ENCODE data around the gene NUP153. TPM values are rescaled to one million over a fixed set of nuclear protein-coding genes. Genes with fewer than 3 reads are reported as not detected.

NUP153 gene
- total RNA-seq, 2 experiments from 2014 or later, result 72.5 to 88.0 TPM

DNA sequence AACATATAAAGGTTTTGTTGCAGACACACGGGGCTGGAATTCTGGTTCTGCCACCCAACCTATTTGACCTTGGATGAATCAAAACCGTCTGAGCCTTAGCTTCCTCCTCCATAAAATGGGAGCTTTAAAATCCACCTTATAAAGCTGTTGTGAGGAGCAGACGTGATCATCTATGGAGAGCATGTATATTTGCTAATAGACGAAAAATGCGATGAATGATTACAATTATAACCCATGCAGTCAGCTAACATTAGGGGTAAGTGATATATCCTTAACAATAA is 586 bp upstream of the NUP153 start:
- BruUV-seq (replicated peaks), result TSS peak; percentile 82
- Histone ChIP-seq H3K4me1 (ENCODE audit: insufficient read depth, low read length, poor library complexity, severe bottlenecking) (peaks cover 23% of the 10 kb centered on the region), H2AFZ (ENCODE audit: low read length) (peak overlapping the region; percentile 93), H3K9me2 (ENCODE audit: insufficient read depth, low read length) (no peaks in the 10 kb centered on the region), H3K79me2 (ENCODE audit: insufficient read depth, low read depth, low read length) (peaks cover 44% of the 10 kb centered on the region), H3K36me3 (ENCODE audit: insufficient read depth, low read length) (peaks cover 28% of the 10 kb centered on the region), H3K27ac (ENCODE audit: low read depth, low read length, poor library complexity, severe bottlenecking) (peak overlapping the region; percentile 95), H4K20me1 (ENCODE audit: insufficient read depth, low read length) (peaks cover 8% of the 10 kb centered on the region; the same call in 1 of the 2 replicates), H3K4me2 (ENCODE audit: low read length) (peak overlapping the region; percentile 76), H3K9me3 (ENCODE audit: low read length) (no peaks in the 10 kb centered on the region), H3K4me3 (ENCODE audit: low read depth, low read length, poor library complexity, severe bottlenecking) (peak overlapping the region; percentile 100)
- no peak for TF ChIP-seq EZH2phosphoT487 (IDR thresholded peaks at IDR 0.05; ENCODE audit: borderline replicate concordance, low read depth, low read length)
- TF ChIP-seq, protein P1, sequence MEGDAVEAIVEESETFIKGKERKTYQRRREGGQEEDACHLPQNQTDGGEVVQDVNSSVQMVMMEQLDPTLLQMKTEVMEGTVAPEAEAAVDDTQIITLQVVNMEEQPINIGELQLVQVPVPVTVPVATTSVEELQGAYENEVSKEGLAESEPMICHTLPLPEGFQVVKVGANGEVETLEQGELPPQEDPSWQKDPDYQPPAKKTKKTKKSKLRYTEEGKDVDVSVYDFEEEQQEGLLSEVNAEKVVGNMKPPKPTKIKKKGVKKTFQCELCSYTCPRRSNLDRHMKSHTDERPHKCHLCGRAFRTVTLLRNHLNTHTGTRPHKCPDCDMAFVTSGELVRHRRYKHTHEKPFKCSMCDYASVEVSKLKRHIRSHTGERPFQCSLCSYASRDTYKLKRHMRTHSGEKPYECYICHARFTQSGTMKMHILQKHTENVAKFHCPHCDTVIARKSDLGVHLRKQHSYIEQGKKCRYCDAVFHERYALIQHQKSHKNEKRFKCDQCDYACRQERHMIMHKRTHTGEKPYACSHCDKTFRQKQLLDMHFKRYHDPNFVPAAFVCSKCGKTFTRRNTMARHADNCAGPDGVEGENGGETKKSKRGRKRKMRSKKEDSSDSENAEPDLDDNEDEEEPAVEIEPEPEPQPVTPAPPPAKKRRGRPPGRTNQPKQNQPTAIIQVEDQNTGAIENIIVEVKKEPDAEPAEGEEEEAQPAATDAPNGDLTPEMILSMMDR (conservative IDR thresholded peaks at IDR 0.05; ENCODE audit: low read length), result no peak
- ChIA-PET POLR2A (interaction anchor here (0.6 to 2.0 kb wide), 10 partner anchors 8 to 561 kb away, joined by 3 to 16 read pairs (median 4); partner anchors contain the start of gene FAM8A1), CTCF (ENCODE audit: unreplicated experiment) (no interaction called here)
- intact Hi-C loops (cut with micrococcal nuclease; ENCODE audit: unreplicated experiment), result loop anchor here (2.0 kb wide), 1 partner anchor 447 kb away; the partner anchor contains the start of genes KDM1B and TPMT
- DNase-seq (ENCODE audit: low spot score), result no peak

DNA sequence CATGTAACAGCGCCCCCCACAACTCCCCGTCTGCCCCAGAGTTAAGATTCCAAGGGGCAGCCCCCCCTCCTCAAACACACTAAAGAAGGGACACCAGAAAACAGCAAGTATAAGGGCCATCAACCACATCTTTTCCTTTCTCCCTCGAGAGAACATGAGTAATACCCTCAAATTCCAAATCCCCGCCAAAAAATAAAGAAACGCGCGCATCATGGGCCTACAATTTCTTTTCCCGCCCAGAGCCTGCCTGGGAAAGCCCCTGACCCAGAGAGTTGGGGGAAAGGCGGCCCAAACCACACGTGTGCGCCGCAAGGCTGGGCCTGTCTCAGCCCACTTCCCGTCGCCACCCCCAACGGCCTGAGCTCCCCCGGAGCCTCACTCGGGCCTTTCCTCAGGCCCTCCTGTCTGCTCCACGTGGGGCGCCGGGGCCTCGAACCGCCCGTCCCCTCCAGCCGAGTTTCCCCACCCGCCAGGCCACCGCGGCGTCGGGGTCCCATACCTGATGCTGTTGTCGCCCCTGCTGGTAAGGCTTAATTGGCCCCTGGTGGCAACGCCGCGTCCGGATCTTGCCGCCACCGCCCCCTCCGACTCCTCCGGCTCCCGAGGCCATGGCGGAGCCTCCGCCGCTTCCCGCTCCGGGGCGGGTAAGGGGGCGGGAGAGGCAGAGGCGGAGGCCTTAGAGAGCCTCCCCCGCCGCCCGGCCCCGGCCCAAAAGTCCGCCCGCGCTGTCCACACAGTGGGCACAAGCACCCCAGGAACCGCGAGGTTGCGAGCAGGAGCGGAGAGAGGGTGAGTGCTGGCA is 746 bp downstream of the NUP153 start:
- H3K79me2 ChIP-seq (ENCODE audit: insufficient read depth, low read depth, low read length), result peaks cover 57% of the 10 kb centered on the region
- CTCF ChIA-PET (ENCODE audit: unreplicated experiment), result no interaction called here
- H3K36me3 ChIP-seq (ENCODE audit: insufficient read depth, low read length), result peaks cover 31% of the 10 kb centered on the region
- peak; percentile 91 for DNase-seq (ENCODE audit: low spot score)
- POLR2A ChIA-PET, result interaction anchor here (1.0 to 2.0 kb wide), 4 partner anchors 11 to 106 kb away, joined by 3 to 16 read pairs (median 4); partner anchors contain the start of gene FAM8A1
- TF ChIP-seq, protein P1 (conservative IDR thresholded peaks at IDR 0.05; ENCODE audit: low read length), result peak; percentile 59
- TF ChIP-seq EZH2phosphoT487 (IDR thresholded peaks at IDR 0.05; ENCODE audit: borderline replicate concordance, low read depth, low read length), result no peak
- intact Hi-C loops (cut with micrococcal nuclease; ENCODE audit: unreplicated experiment), result loop anchor here (1.0 to 2.0 kb wide), 3 partner anchors 106 to 557 kb away; partner anchors contain the start of genes FAM8A1, KDM1B and TPMT
- peak overlapping the region; percentile 60 for H2AFZ ChIP-seq (ENCODE audit: low read length)
- H3K4me1 ChIP-seq (ENCODE audit: insufficient read depth, low read length, poor library complexity, severe bottlenecking), result peaks cover 36% of the 10 kb centered on the region
- H3K9me3 ChIP-seq (ENCODE audit: low read length), result no peaks in the 10 kb centered on the region
- peaks cover 8% of the 10 kb centered on the region; the same call in 1 of the 2 replicates for H4K20me1 ChIP-seq (ENCODE audit: insufficient read depth, low read length)
- peak overlapping the region; percentile 95 for H3K27ac ChIP-seq (ENCODE audit: low read depth, low read length, poor library complexity, severe bottlenecking)
- BruUV-seq (replicated peaks), result no TSS peak
- no peaks in the 10 kb centered on the region for H3K9me2 ChIP-seq (ENCODE audit: insufficient read depth, low read length)
- peak overlapping the region; percentile 100 for H3K4me3 ChIP-seq (ENCODE audit: low read depth, low read length, poor library complexity, severe bottlenecking)
- peak overlapping the region; percentile 71 for H3K4me2 ChIP-seq (ENCODE audit: low read length)

- Histone ChIP-seq H3K36me3 (ENCODE audit: insufficient read depth, low read length) (peaks cover 37% of the 10 kb centered on the region), H2AFZ (ENCODE audit: low read length) (no peak overlapping the region), H3K79me2 (ENCODE audit: insufficient read depth, low read depth, low read length) (peaks cover 63% of the 10 kb centered on the region), H3K27ac (ENCODE audit: low read depth, low read length, poor library complexity, severe bottlenecking) (peak overlapping the region; percentile 95), H4K20me1 (ENCODE audit: insufficient read depth, low read length) (peaks cover 12% of the 10 kb centered on the region), H3K4me2 (ENCODE audit: low read length) (peak overlapping the region; percentile 71), H3K4me1 (ENCODE audit: insufficient read depth, low read length, poor library complexity, severe bottlenecking) (peaks cover 42% of the 10 kb centered on the region), H3K9me3 (ENCODE audit: low read length) (peaks cover 1% of the 10 kb centered on the region; the same call in 1 of the 2 replicates), H3K4me3 (ENCODE audit: low read depth, low read length, poor library complexity, severe bottlenecking) (peak overlapping the region; percentile 100), H3K9me2 (ENCODE audit: insufficient read depth, low read length) (no peaks in the 10 kb centered on the region)
- DNase-seq (ENCODE audit: low spot score), result no peak
- no peak for TF ChIP-seq EZH2phosphoT487 (IDR thresholded peaks at IDR 0.05; ENCODE audit: borderline replicate concordance, low read depth, low read length)
- TF ChIP-seq, protein P1 (conservative IDR thresholded peaks at IDR 0.05; ENCODE audit: low read length), result no peak
- ChIA-PET POLR2A (interaction anchor here (1.0 to 1.5 kb wide), 2 partner anchors 11 to 21 kb away, joined by 3 read pairs; no protein-coding TSS in a partner anchor), CTCF (ENCODE audit: unreplicated experiment) (no interaction called here)
- intact Hi-C loops (cut with micrococcal nuclease; ENCODE audit: unreplicated experiment), result no loop called here
- no TSS peak for BruUV-seq (replicated peaks)
These were observed 1.3 kb downstream of the NUP153 start for GRCh38 chr6:17705428-17705777.

Data from OCI-LY7 (cell line).